Measurements from ENCODE around the gene CCPG1. TPM values are rescaled to one million over a fixed set of nuclear protein-coding genes. Genes with fewer than 3 reads are reported as not detected.
A peak's percentile ranks its signal among the peaks of the same experiment; 100 is the strongest.
"Not testable (repeated sequence)": the region's sequence is repeated elsewhere in the genome, so short reads cannot be mapped to it uniquely, and the experiment has no call there.

The CCPG1 gene
- total and polyA plus RNA-seq, 9 donors = 26.7 to 55.3 (median 41.9) TPM

DNA sequence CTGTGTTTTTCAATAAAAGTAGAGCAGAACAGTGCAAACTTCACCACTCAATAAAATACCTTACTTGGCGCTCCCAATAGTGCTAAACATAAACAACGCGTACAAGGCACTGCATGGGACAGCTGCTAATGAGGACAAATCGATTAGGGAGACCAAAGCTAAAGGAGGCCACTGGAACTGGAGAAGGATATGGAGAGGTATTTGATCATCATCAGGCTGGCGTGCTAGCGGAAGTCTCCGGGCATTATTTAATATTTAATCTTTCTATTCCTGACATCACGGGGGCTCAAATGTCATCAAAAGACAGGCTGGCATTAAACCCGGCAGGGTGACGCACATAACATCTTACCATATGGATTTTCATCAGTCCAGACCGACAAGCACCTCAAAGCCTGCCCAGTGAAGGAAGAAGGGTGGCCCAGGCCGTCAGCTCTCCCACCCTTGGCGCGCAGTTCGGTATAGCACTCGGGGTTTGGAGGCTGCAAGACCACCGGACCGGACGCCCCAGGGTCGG lies 604 bp downstream of the CCPG1 start:
- TF ChIP-seq EP300 (IDR thresholded peaks at IDR 0.05) (no peak), POLR2A (IDR thresholded peaks at IDR 0.05) (no peak)
- TF ChIP-seq, protein P1, sequence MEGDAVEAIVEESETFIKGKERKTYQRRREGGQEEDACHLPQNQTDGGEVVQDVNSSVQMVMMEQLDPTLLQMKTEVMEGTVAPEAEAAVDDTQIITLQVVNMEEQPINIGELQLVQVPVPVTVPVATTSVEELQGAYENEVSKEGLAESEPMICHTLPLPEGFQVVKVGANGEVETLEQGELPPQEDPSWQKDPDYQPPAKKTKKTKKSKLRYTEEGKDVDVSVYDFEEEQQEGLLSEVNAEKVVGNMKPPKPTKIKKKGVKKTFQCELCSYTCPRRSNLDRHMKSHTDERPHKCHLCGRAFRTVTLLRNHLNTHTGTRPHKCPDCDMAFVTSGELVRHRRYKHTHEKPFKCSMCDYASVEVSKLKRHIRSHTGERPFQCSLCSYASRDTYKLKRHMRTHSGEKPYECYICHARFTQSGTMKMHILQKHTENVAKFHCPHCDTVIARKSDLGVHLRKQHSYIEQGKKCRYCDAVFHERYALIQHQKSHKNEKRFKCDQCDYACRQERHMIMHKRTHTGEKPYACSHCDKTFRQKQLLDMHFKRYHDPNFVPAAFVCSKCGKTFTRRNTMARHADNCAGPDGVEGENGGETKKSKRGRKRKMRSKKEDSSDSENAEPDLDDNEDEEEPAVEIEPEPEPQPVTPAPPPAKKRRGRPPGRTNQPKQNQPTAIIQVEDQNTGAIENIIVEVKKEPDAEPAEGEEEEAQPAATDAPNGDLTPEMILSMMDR (IDR thresholded peaks at IDR 0.05) = no peak
- Histone ChIP-seq H3K9me3 (no peaks in the 10 kb centered on the region), H3K4me1 (ENCODE audit: insufficient read depth) (no peaks in the 10 kb centered on the region), H3K4me3 (peak overlapping the region; percentile 95), H3K36me3 (no peaks in the 10 kb centered on the region), H3K27ac (peak overlapping the region; percentile 3 to 71), H3K27me3 (no peaks in the 10 kb centered on the region)
- WGBS, 3 donors = 1 to 2% (median 1%) methylated on average over 16 to 20 of the region's 20 CpGs
- intact Hi-C loops (cut with DNase I) = no loop called here
- DNase-seq = no peak

GRCh38 chr15:55403531-55403930 lies 4.6 kb downstream of the CCPG1 start:
- TF ChIP-seq, protein P1 (IDR thresholded peaks at IDR 0.05) = no peak
- TF ChIP-seq EP300 (IDR thresholded peaks at IDR 0.05) = no peak
- no peak for TF ChIP-seq POLR2A (IDR thresholded peaks at IDR 0.05)
- H3K9me3 ChIP-seq = no peaks in the 10 kb centered on the region
- no peaks in the 10 kb centered on the region for H3K4me1 ChIP-seq (ENCODE audit: insufficient read depth)
- no peaks in the 10 kb centered on the region for H3K36me3 ChIP-seq
- intact Hi-C loops (cut with DNase I) = no loop called here
- H3K4me3 ChIP-seq = no peak overlapping the region
- H3K27ac ChIP-seq = no peak overlapping the region
- DNase-seq = no peak
- no peaks in the 10 kb centered on the region for H3K27me3 ChIP-seq

- Histone ChIP-seq H3K4me3 (no peak overlapping the region), H3K27me3 (no peaks in the 10 kb centered on the region), H3K27ac (no peak overlapping the region), H3K36me3 (no peaks in the 10 kb centered on the region), H3K9me3 (no peaks in the 10 kb centered on the region), H3K4me1 (ENCODE audit: insufficient read depth) (no peaks in the 10 kb centered on the region)
- DNase-seq = no peak
- TF ChIP-seq, protein P1 (IDR thresholded peaks at IDR 0.05) = no peak
- intact Hi-C loops (cut with DNase I) = no loop called here
Observed at GRCh38 chr15:55402707-55403106, 5.5 kb downstream of the CCPG1 start.

- Histone ChIP-seq H3K9me3 (no peaks in the 10 kb centered on the region), H3K36me3 (no peaks in the 10 kb centered on the region), H3K4me1 (ENCODE audit: insufficient read depth) (no peaks in the 10 kb centered on the region), H3K27ac (no peak overlapping the region), H3K4me3 (no peak overlapping the region), H3K27me3 (no peaks in the 10 kb centered on the region)
- DNase-seq = no peak
- TF ChIP-seq EP300 (IDR thresholded peaks at IDR 0.05) (no peak), POLR2A (IDR thresholded peaks at IDR 0.05) (no peak)
- TF ChIP-seq, protein P1 (IDR thresholded peaks at IDR 0.05) = no peak
- WGBS, 3 donors = 88 to 94% (median 90%) methylated on average over 1 of the region's 1 CpG
- intact Hi-C loops (cut with DNase I) = no loop called here
Observed at GRCh38 chr15:55401786-55402246, 6.3 kb downstream of the CCPG1 start.

DNA sequence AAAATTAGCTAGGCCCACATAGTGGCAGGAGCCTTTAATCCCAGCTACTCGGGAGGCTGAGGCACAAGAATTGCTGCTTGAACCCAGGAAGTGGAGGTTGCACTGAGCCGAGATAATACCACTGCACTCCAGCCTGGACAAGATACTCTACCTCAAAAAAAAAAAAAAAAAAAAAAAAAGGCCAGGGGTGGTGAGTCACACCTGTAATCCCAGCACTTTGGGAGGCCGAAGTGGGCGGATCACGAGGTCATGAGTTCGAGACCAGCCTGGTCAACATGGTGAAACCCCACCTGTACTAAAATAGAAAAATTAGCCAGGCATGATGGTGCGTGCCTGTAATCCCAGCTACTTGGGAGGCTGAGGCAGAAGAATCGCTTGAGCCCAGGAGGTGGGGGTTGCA lies 8.1 kb downstream of the CCPG1 start:
- H3K9me3 ChIP-seq; H3K27me3 ChIP-seq; intact Hi-C loops (cut with DNase I); H3K4me1 ChIP-seq (ENCODE audit: insufficient read depth); H3K36me3 ChIP-seq; DNase-seq; H3K4me3 ChIP-seq; H3K27ac ChIP-seq: not testable (repeated sequence)
- WGBS, 3 donors = 85 to 95% (median 85%) methylated on average over 8 of the region's 8 CpGs
